Measurements from ENCODE around the gene NEU2. TPM values are rescaled to one million over a fixed set of nuclear protein-coding genes. Genes with fewer than 3 reads are reported as not detected.

Gene NEU2
- total RNA-seq, 1 experiment from 2014 or later, result not detected

- TF ChIP-seq, protein P1, sequence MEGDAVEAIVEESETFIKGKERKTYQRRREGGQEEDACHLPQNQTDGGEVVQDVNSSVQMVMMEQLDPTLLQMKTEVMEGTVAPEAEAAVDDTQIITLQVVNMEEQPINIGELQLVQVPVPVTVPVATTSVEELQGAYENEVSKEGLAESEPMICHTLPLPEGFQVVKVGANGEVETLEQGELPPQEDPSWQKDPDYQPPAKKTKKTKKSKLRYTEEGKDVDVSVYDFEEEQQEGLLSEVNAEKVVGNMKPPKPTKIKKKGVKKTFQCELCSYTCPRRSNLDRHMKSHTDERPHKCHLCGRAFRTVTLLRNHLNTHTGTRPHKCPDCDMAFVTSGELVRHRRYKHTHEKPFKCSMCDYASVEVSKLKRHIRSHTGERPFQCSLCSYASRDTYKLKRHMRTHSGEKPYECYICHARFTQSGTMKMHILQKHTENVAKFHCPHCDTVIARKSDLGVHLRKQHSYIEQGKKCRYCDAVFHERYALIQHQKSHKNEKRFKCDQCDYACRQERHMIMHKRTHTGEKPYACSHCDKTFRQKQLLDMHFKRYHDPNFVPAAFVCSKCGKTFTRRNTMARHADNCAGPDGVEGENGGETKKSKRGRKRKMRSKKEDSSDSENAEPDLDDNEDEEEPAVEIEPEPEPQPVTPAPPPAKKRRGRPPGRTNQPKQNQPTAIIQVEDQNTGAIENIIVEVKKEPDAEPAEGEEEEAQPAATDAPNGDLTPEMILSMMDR (conservative IDR thresholded peaks at IDR 0.05; ENCODE audit: low read depth, low read length), result no peak
- TF ChIP-seq EZH2 (IDR thresholded peaks at IDR 0.05; ENCODE audit: borderline replicate concordance, low read depth, low read length, poor library complexity, severe bottlenecking), result no peak
- no peaks in the 10 kb centered on the region for H3K36me3 ChIP-seq (ENCODE audit: insufficient read depth, low read length, poor library complexity, severe bottlenecking)
- H3K9me3 ChIP-seq (ENCODE audit: low read depth, low read length, poor library complexity, severe bottlenecking), result no peaks in the 10 kb centered on the region
- no peak overlapping the region for H3K27ac ChIP-seq (ENCODE audit: low read depth, low read length, poor library complexity, severe bottlenecking)
- H3K4me1 ChIP-seq (ENCODE audit: insufficient read depth, low read length, poor library complexity, severe bottlenecking), result no peaks in the 10 kb centered on the region
- BruUV-seq (replicated peaks), result no TSS peak
- H3K27me3 ChIP-seq (replicated peaks; ENCODE audit: insufficient read depth, low read depth, low read length, poor library complexity), result no peaks in the 10 kb centered on the region
- ChIA-PET POLR2A (ENCODE audit: low non-redundant PET) (no interaction called here), CTCF (no interaction called here)
- intact Hi-C loops (cut with micrococcal nuclease; ENCODE audit: unreplicated experiment), result no loop called here
- no peak for DNase-seq (ENCODE audit: low spot score)
- H3K4me3 ChIP-seq (ENCODE audit: low read depth, low read length, poor library complexity, severe bottlenecking), result no peak overlapping the region
These were observed 28.6 kb upstream of the NEU2 start for GRCh38 chr2:233003658-233004555.

- no peaks in the 10 kb centered on the region for H3K4me1 ChIP-seq (ENCODE audit: insufficient read depth, low read length, poor library complexity, severe bottlenecking)
- BruUV-seq (replicated peaks), result no TSS peak
- ChIA-PET POLR2A (ENCODE audit: low non-redundant PET) (no interaction called here), CTCF (no interaction called here)
- no peaks in the 10 kb centered on the region for H3K9me3 ChIP-seq (ENCODE audit: low read depth, low read length, poor library complexity, severe bottlenecking)
- DNase-seq (ENCODE audit: low spot score), result no peak
- no peak for TF ChIP-seq EZH2 (IDR thresholded peaks at IDR 0.05; ENCODE audit: borderline replicate concordance, low read depth, low read length, poor library complexity, severe bottlenecking)
- TF ChIP-seq, protein P1 (conservative IDR thresholded peaks at IDR 0.05; ENCODE audit: low read depth, low read length), result no peak
- intact Hi-C loops (cut with micrococcal nuclease; ENCODE audit: unreplicated experiment), result no loop called here
- no peaks in the 10 kb centered on the region for H3K27me3 ChIP-seq (replicated peaks; ENCODE audit: insufficient read depth, low read depth, low read length, poor library complexity)
- H3K36me3 ChIP-seq (ENCODE audit: insufficient read depth, low read length, poor library complexity, severe bottlenecking), result no peaks in the 10 kb centered on the region
- no peak overlapping the region for H3K4me3 ChIP-seq (ENCODE audit: low read depth, low read length, poor library complexity, severe bottlenecking)
- H3K27ac ChIP-seq (ENCODE audit: low read depth, low read length, poor library complexity, severe bottlenecking), result no peak overlapping the region
These were observed 27.4 kb upstream of the NEU2 start for GRCh38 chr2:233005096-233005495.

- Histone ChIP-seq H3K9me3 (ENCODE audit: low read depth, low read length, poor library complexity, severe bottlenecking) (no peaks in the 10 kb centered on the region), H3K4me1 (ENCODE audit: insufficient read depth, low read length, poor library complexity, severe bottlenecking) (no peaks in the 10 kb centered on the region), H3K27ac (ENCODE audit: low read depth, low read length, poor library complexity, severe bottlenecking) (no peak overlapping the region), H3K27me3 (replicated peaks; ENCODE audit: insufficient read depth, low read depth, low read length, poor library complexity) (no peaks in the 10 kb centered on the region), H3K4me3 (ENCODE audit: low read depth, low read length, poor library complexity, severe bottlenecking) (no peak overlapping the region), H3K36me3 (ENCODE audit: insufficient read depth, low read length, poor library complexity, severe bottlenecking) (no peaks in the 10 kb centered on the region)
- ChIA-PET POLR2A (ENCODE audit: low non-redundant PET) (no interaction called here), CTCF (no interaction called here)
- intact Hi-C loops (cut with micrococcal nuclease; ENCODE audit: unreplicated experiment), result no loop called here
- TF ChIP-seq, protein P1 (conservative IDR thresholded peaks at IDR 0.05; ENCODE audit: low read depth, low read length), result no peak
- TF ChIP-seq EZH2 (IDR thresholded peaks at IDR 0.05; ENCODE audit: borderline replicate concordance, low read depth, low read length, poor library complexity, severe bottlenecking), result no peak
- DNase-seq (ENCODE audit: low spot score), result no peak
- no TSS peak for BruUV-seq (replicated peaks)
These were observed 25.8 kb upstream of the NEU2 start for GRCh38 chr2:233006648-233007047.
